Left lung (tissue), 10 donors: ENCODE results near the gene NEXMIF. TPM values are rescaled to one million over a fixed set of nuclear protein-coding genes. Genes with fewer than 3 reads are reported as not detected.

ENCODE experiments used
- ATAC-seq: fragments of 200-7000 bp; cut with Tn5 transposase; one replicate; pipeline ENCODE4 v1.9.1; 2020; ENCODE audit warnings: moderate library complexity
- DNase-seq, 4 donors: peaks; one replicate each; pipeline ENCODE4 v3.0.0-alpha.2; 2013 to 2020
- H3K27ac ChIP-seq, 2 donors: fragments of 200-600 bp; sonication (generic) in 1 of 2; one replicate each; pipeline versions ENCODE4 v1.5.0 to v1.8.0; 2020 to 2021
- H3K27me3 ChIP-seq, 2 donors: fragments of 200-600 bp; sonication (generic) in 1 of 2; one replicate each; pipeline versions ENCODE4 v1.5.0 to v1.8.0; 2020 to 2021
- H3K36me3 ChIP-seq, 2 donors: fragments of 200-600 bp; sonication (generic) in 1 of 2; one replicate each; pipeline versions ENCODE4 v1.5.0 to v1.8.0; 2020 to 2021
- H3K4me1 ChIP-seq, 2 donors: fragments of 200-600 bp; one replicate each; pipeline ENCODE4 v1.8.0; 2021
- H3K4me3 ChIP-seq, 2 donors: fragments of 200-600 bp; sonication (generic) in 1 of 2; one replicate each; pipeline versions ENCODE4 v1.5.0 to v1.8.0; 2020 to 2021; ENCODE audit warnings: mild to moderate bottlenecking in 1 of 2
- H3K9me3 ChIP-seq, 2 donors: fragments of 200-600 bp; sonication (generic) in 1 of 2; one replicate each; pipeline versions ENCODE4 v1.5.0 to v1.8.0; 2020 to 2021
- intact Hi-C, 2 donors: fragments of 100-400 bp; cut with DNase I; formaldehyde crosslinking; loops; one replicate each; pipeline versions ENCODE4 v1.11.2 to v1.14.2; 2022
- polyA plus RNA-seq, 6 donors: library from polyadenylated mRNA; unstranded; fragments of 120-200 nt; gene quantifications; one replicate each; pipeline ENCODE4 v1.2.1, GENCODE V29; 2013; ENCODE audit not compliant: insufficient read length in 6 of 6
- total RNA-seq, 2 donors: library from RNA; stranded (reverse); fragmentation: NEBNext Ultra II Directional; extraction: Animal tissue kit (Norgen Biotek cat#: 25700); gene quantifications; one replicate each; pipeline ENCODE4 v1.2.1, GENCODE V29; 2021
- TF ChIP-seq, protein P1 (sequence below), 2 donors: fragments of 200-600 bp; sonication (generic) in 1 of 2; IDR thresholded peaks; one replicate each; pipeline versions ENCODE4 v1.5.0 to v1.8.0; 2021; ENCODE audit warnings: antibody characterized with exemption in 2 of 2
- donor health status: DM: no; HTN: yes; CAD: no.
- donor health status: DM: no; HTN: no; CAD: no.

The NEXMIF gene
- total and polyA plus RNA-seq, 8 donors = 0.14 to 0.89 (median 0.20) TPM

DNA sequence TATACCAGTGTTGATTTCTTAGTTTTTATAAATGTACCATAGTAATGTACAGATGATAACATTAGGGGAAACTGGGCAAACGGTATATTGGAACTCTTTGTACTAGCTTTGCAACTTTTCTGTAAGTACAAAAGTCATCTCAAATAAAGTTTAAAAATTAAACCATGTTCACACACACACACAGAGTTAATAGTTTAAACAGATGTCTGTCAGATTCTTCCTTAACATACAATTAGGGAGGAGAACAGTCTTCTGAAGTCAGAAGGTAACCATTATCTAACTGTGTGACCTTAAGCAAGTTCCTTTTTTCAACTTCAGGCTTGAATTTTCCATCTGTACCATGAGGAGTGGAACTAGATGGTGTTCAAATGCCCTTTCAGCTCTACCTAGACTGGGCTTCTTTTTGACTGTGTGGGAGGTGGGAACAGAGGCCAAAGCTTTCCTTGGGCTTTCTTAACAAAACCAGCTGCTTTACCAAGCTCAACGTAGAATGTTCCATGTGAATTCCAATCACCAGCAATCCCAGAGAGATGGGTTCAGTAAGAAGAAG lies 127.8 kb downstream of the NEXMIF start:
- H3K9me3 ChIP-seq = no peaks in the 10 kb centered on the region
- no peaks in the 10 kb centered on the region for H3K36me3 ChIP-seq
- H3K27me3 ChIP-seq = no peaks in the 10 kb centered on the region
- TF ChIP-seq, protein P1, sequence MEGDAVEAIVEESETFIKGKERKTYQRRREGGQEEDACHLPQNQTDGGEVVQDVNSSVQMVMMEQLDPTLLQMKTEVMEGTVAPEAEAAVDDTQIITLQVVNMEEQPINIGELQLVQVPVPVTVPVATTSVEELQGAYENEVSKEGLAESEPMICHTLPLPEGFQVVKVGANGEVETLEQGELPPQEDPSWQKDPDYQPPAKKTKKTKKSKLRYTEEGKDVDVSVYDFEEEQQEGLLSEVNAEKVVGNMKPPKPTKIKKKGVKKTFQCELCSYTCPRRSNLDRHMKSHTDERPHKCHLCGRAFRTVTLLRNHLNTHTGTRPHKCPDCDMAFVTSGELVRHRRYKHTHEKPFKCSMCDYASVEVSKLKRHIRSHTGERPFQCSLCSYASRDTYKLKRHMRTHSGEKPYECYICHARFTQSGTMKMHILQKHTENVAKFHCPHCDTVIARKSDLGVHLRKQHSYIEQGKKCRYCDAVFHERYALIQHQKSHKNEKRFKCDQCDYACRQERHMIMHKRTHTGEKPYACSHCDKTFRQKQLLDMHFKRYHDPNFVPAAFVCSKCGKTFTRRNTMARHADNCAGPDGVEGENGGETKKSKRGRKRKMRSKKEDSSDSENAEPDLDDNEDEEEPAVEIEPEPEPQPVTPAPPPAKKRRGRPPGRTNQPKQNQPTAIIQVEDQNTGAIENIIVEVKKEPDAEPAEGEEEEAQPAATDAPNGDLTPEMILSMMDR (IDR thresholded peaks at IDR 0.05) = no peak
- no peak for ATAC-seq
- no peak for DNase-seq
- intact Hi-C loops = no loop called here
- H3K4me1 ChIP-seq = no peaks in the 10 kb centered on the region
- no peak overlapping the region for H3K27ac ChIP-seq
- H3K4me3 ChIP-seq = no peak overlapping the region

DNA sequence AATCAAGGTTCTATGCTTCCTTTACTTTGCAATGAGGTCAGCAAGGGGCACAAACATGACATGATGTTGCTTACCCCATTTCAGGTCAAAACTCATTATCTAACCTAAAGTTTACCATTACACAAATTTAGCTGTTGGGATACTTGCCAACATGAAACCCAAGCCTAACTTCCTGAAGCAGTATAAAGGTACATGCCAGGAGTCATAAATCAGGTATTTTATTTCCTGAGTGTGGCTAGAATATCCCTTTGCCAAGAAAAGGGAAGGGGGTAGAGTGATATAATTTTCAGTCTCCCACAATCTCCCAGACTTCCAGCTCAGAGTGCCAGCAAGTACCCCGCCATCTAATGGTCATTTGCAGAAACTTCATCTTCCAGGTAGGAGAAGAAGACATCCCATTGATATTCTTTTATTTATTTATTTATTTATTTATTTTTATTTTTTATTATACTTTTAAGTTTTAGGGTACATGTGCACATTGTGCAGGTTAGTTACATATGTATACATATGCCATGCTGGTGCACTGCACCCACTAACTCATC lies 136.6 kb downstream of the NEXMIF start:
- no peak for DNase-seq
- TF ChIP-seq, protein P1 (IDR thresholded peaks at IDR 0.05) = no peak
- no peak for ATAC-seq
- Histone ChIP-seq H3K27me3 (no peaks in the 10 kb centered on the region), H3K36me3 (no peaks in the 10 kb centered on the region), H3K4me3 (no peak overlapping the region), H3K27ac (no peak overlapping the region), H3K9me3 (no peaks in the 10 kb centered on the region), H3K4me1 (no peaks in the 10 kb centered on the region)
- intact Hi-C loops = no loop called here

DNA sequence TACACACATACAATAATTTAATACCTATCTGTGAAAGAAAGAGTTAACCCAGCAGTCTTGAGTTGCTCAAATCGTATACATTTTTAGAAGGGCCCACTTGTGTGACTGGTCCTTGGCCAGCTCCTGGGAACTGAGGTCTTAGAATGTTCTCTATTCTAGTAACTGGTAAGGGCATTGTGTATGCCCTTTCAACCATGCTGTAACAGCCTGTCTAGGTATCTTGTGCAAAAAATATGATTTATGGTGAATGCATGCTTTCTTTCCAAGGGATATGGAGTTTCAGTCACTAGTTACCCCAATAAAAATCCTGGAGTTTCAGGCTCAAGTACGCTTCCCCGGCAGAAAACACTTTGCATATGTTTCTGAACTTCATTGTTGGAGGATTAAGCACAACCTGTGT lies 140.6 kb downstream of the NEXMIF start:
- no peak overlapping the region for H3K4me3 ChIP-seq
- no peak overlapping the region for H3K27ac ChIP-seq
- DNase-seq (no peak), ATAC-seq (no peak)
- H3K4me1 ChIP-seq = no peaks in the 10 kb centered on the region
- TF ChIP-seq, protein P1 (IDR thresholded peaks at IDR 0.05) = no peak
- H3K36me3 ChIP-seq = no peaks in the 10 kb centered on the region
- no peaks in the 10 kb centered on the region for H3K27me3 ChIP-seq
- no peaks in the 10 kb centered on the region for H3K9me3 ChIP-seq
- intact Hi-C loops = no loop called here

DNA sequence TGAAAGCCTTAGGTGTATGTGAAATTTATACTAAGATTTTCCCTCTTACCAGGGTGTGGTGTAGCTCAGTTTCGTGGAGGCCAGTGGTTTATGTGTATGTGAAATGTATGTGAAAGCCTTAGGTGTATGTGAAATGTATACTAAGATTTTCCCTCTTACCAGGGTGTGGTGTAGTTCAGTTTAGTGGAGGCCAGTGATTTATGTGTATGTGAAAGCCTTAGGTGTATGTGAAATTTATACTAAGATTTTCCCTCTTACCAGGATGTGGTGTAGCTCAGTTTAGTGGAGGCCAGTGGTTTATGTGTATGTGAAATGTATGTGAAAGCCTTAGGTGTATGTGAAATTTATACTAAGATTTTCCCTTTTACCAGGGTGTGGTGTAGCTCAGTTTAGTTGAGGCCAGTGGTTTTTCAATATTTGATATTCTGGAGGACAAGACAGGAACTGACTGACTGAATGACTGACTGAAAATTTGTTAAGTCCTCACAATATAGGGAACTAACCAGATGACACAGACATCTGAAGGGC lies 143.7 kb downstream of the NEXMIF start:
- no peak overlapping the region for H3K4me3 ChIP-seq
- no peak for DNase-seq
- TF ChIP-seq, protein P1 (IDR thresholded peaks at IDR 0.05) = no peak
- H3K36me3 ChIP-seq = no peaks in the 10 kb centered on the region
- H3K27ac ChIP-seq = no peak overlapping the region
- no peaks in the 10 kb centered on the region for H3K4me1 ChIP-seq
- no peaks in the 10 kb centered on the region for H3K9me3 ChIP-seq
- intact Hi-C loops = no loop called here
- no peaks in the 10 kb centered on the region for H3K27me3 ChIP-seq
- ATAC-seq = no peak

DNA sequence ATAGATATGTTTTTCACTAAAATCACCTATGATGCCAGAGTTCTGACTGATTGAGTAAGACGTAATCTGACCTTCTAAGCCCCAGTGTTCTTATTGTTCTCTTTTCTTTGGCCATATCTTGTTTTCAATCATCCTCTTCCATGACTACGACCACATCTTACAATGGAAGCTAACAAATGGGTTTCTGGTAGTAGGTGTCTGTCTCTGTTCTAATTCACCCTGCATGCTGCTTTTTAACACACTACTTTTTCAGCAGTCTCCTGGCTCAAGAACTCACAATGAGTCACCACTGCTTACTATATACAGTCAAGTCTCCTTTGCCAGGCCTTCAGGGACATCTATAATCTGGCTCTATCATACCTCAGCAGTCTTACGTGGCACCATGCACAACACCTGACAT lies 146.1 kb downstream of the NEXMIF start:
- ATAC-seq = no peak
- intact Hi-C loops = no loop called here
- H3K4me1 ChIP-seq = no peaks in the 10 kb centered on the region

More for the DNA sequence above, 146.1 kb downstream of the NEXMIF start:
- TF ChIP-seq, protein P1 (IDR thresholded peaks at IDR 0.05) = no peak
- H3K4me3 ChIP-seq = no peak overlapping the region
- H3K27me3 ChIP-seq = no peaks in the 10 kb centered on the region
- no peaks in the 10 kb centered on the region for H3K36me3 ChIP-seq
- H3K27ac ChIP-seq = no peak overlapping the region
- H3K9me3 ChIP-seq = no peaks in the 10 kb centered on the region
- no peak for DNase-seq
